ENCODE data around the gene ADAM19.

- TF ChIP-seq CTCF (IDR thresholded peaks at IDR 0.05; ENCODE audit: poor library complexity, severe bottlenecking), result no peak
- no peak for TF ChIP-seq POLR2AphosphoS5 (IDR thresholded peaks at IDR 0.05)
- TF ChIP-seq EZH2 (IDR thresholded peaks at IDR 0.05; ENCODE audit: borderline replicate concordance, insufficient read depth, low read length, poor library complexity, severe bottlenecking), result no peak
Measured at GRCh38 chr5:157608972-157609565, 33.5 kb upstream of the ADAM19 start.
